Nephron progenitor cell (in vitro differentiated cells): ENCODE results near the gene STON1.

ENCODE experiments used
- DNase-seq: peaks from one replicate; pipeline ENCODE4 v3.0.0; 2021
- H3K27ac Mint-ChIP-seq: 2 replicates; pipeline ENCODE4 v1.8.0; 2021; ENCODE audit warnings: mild to moderate bottlenecking, moderate library complexity, mixed read lengths
- H3K27me3 Mint-ChIP-seq: 2 replicates; pipeline ENCODE4 v1.8.0; 2021; ENCODE audit warnings: mild to moderate bottlenecking, low read depth, mixed read lengths; ENCODE audit not compliant: poor library complexity
- H3K36me3 Mint-ChIP-seq: 2 replicates; pipeline ENCODE4 v1.8.0; 2021; ENCODE audit warnings: low read depth, mixed read lengths
- H3K4me1 Mint-ChIP-seq: 2 replicates; pipeline ENCODE4 v1.8.0; 2021; ENCODE audit warnings: mixed read lengths
- H3K4me3 Mint-ChIP-seq: 2 replicates; pipeline ENCODE4 v1.8.0; 2021; ENCODE audit warnings: mild to moderate bottlenecking, moderate library complexity, mixed read lengths
- H3K9me3 Mint-ChIP-seq: 2 replicates; pipeline ENCODE4 v1.8.0; 2021; ENCODE audit warnings: mild to moderate bottlenecking, moderate library complexity, mixed read lengths
- CTCF ChIP-seq: fragments of 200-600 bp; sonication (generic); IDR thresholded peaks from 2 replicates; pipeline ENCODE4 v1.5.0; 2021; ENCODE audit warnings: antibody characterized with exemption

Gene STON1

GRCh38 chr2:48525269-48525943 is 4.5 kb upstream of the STON1 start:
- peaks cover 24% of the 10 kb centered on the region for H3K4me1 Mint-ChIP-seq
- no peak for TF ChIP-seq CTCF
- H3K4me3 Mint-ChIP-seq = no peak overlapping the region
- H3K27ac Mint-ChIP-seq = no peak overlapping the region
- no peaks in the 10 kb centered on the region for H3K9me3 Mint-ChIP-seq
- DNase-seq = no peak
- H3K36me3 Mint-ChIP-seq = peaks cover 18% of the 10 kb centered on the region
- peaks cover 5% of the 10 kb centered on the region for H3K27me3 Mint-ChIP-seq

- no peak for TF ChIP-seq CTCF
- Mint-ChIP-seq H3K4me3 (no peak overlapping the region), H3K4me1 (peaks cover 39% of the 10 kb centered on the region), H3K27me3 (peaks cover 5% of the 10 kb centered on the region), H3K36me3 (peaks cover 6% of the 10 kb centered on the region), H3K9me3 (no peaks in the 10 kb centered on the region), H3K27ac (peak overlapping the region; percentile 22)
- no peak for DNase-seq
These were observed 2.6 kb upstream of the STON1 start for GRCh38 chr2:48527226-48527885.

GRCh38 chr2:48528431-48528830 is 1.5 kb upstream of the STON1 start:
- peak overlapping the region; percentile 94 for H3K4me3 Mint-ChIP-seq
- H3K9me3 Mint-ChIP-seq = no peaks in the 10 kb centered on the region
- no peak for TF ChIP-seq CTCF
- DNase-seq = no peak
- H3K27ac Mint-ChIP-seq = no peak overlapping the region
- H3K27me3 Mint-ChIP-seq = peaks cover 5% of the 10 kb centered on the region
- H3K36me3 Mint-ChIP-seq = peaks cover 12% of the 10 kb centered on the region
- H3K4me1 Mint-ChIP-seq = peaks cover 44% of the 10 kb centered on the region

GRCh38 chr2:48529194-48529593 is 760 bp upstream of the STON1 start:
- Mint-ChIP-seq H3K9me3 (no peaks in the 10 kb centered on the region), H3K27ac (no peak overlapping the region), H3K4me3 (peak overlapping the region; percentile 94), H3K36me3 (peaks cover 12% of the 10 kb centered on the region), H3K27me3 (peaks cover 5% of the 10 kb centered on the region), H3K4me1 (peaks cover 44% of the 10 kb centered on the region)
- no peak for TF ChIP-seq CTCF
- peak; percentile 24 for DNase-seq

DNA sequence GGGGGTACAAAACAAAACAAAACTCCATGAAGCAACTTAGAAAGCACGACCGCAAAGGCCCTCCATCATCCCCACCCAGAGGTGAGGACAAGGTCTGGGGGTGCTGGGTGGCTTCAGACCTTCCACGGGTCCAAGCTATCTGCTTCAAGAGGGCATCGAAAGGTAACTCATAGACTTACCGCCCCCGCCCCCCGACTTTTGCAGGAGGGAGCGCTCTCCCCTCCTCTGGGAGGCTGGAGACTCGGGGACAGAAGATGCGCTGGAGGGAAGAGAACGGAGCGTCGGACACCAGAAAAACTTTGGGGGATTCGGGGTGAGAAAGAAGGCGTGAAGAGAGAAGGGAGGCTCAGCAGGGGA is 300 bp upstream of the STON1 start:
- Mint-ChIP-seq H3K27me3 (peaks cover 5% of the 10 kb centered on the region), H3K4me3 (peak overlapping the region; percentile 94), H3K27ac (no peak overlapping the region), H3K4me1 (peaks cover 45% of the 10 kb centered on the region), H3K36me3 (peaks cover 12% of the 10 kb centered on the region), H3K9me3 (no peaks in the 10 kb centered on the region)
- DNase-seq = peak; percentile 33
- no peak for TF ChIP-seq CTCF
